K562 (cell line): Measurements from ENCODE around the gene ANK2. TPM values are rescaled to one million over a fixed set of nuclear protein-coding genes. Genes with fewer than 3 reads are reported as not detected.
"Not testable (repeated sequence)": the region's sequence is repeated elsewhere in the genome, so short reads cannot be mapped to it uniquely, and the experiment has no call there.

Experiments used
- ATAC-seq: fragments of 200-7000 bp; cut with Tn5 transposase; 3 replicates; pipeline ENCODE4 v1.9.1; 2020; ENCODE audit warnings: moderate library complexity
- BruUV-seq: library from RNA; stranded (reverse); fragments of 400-500 nt; replicated peaks from 2 replicates; lab custom pipeline; 2021; lab: Mats Ljungman, UMichigan
- CTCF ChIA-PET: fragments of 300-600 bp; formaldehyde crosslinking; extraction: SDS; loops from one replicate; lab custom pipeline; 2021; ENCODE audit warnings: low intra/inter-chr PET ratio; lab: Yijun Ruan, JAX
- POLR2A ChIA-PET: fragments of 300-600, 350-650 bp; sonication (Branson Sonifier 250); formaldehyde crosslinking; extraction: SDS; loops from one replicate; lab custom pipeline; 2021; ENCODE audit warnings: antibody characterized with exemption, inconsistent platforms; lab: Yijun Ruan, JAX
- DNase-seq, 4 experiments: peaks; one replicate each; pipeline versions ENCODE4 v3.0.0 to v3.0.0-alpha.2; 2011 to 2018; ENCODE audit warnings: low spot score in 3 of 4, mixed read lengths in 3 of 4; ENCODE audit errors: extremely low read depth in 1 of 4
- FAIRE-seq: peaks from 2 replicates; lab custom pipeline; 2011; peaks lifted over from hg19 to GRCh38; lab: Jason Lieb, UNC
- H2AFZ ChIP-seq: 2 replicates; pipeline ENCODE4 v1.6.0; 2011; ENCODE audit warnings: low read depth, low read length, control low read depth, inconsistent platforms
- H3K27ac ChIP-seq: fragments of 200-600 bp; 3 replicates; pipeline ENCODE4 v1.8.0; 2011; ENCODE audit warnings: low read depth, mild to moderate bottlenecking, control low read depth, inconsistent platforms, low read length, moderate library complexity, mixed read lengths; ENCODE audit errors: extremely low read depth
- H3K27me3 ChIP-seq, 2 experiments: fragments of 300-600 bp in 1 of 2; 2 replicates in 1 of 2; 3 replicates in 1 of 2; pipeline versions ENCODE4 v1.6.0 to v1.8.0; 2011; ENCODE audit warnings: inconsistent platforms in 2 of 2, low read length in 2 of 2, mild to moderate bottlenecking in 1 of 2, mixed read lengths in 1 of 2, moderate library complexity in 1 of 2; ENCODE audit not compliant: control insufficient read depth in 2 of 2, insufficient read depth in 2 of 2
- H3K36me3 ChIP-seq: fragments of 300-600 bp; 3 replicates; pipeline ENCODE4 v1.8.0; 2011; ENCODE audit warnings: mild to moderate bottlenecking, low read length, inconsistent platforms; ENCODE audit not compliant: control insufficient read depth, insufficient read depth
- H3K4me1 ChIP-seq, 2 experiments: fragments of 200-600 bp in 1 of 2; replicated peaks in 1 of 2; 2 replicates in 1 of 2; 3 replicates in 1 of 2; pipeline versions ENCODE4 v1.5.1 to v1.8.0; 2011; ENCODE audit warnings: inconsistent platforms in 2 of 2, low read length in 2 of 2, mild to moderate bottlenecking in 1 of 2, mixed read lengths in 1 of 2, moderate library complexity in 1 of 2; ENCODE audit not compliant: control insufficient read depth in 2 of 2, insufficient read depth in 2 of 2
- H3K4me2 ChIP-seq: 2 replicates; pipeline ENCODE4 v1.6.1; 2011; ENCODE audit warnings: low read length, control low read depth, inconsistent platforms, mixed read lengths; ENCODE audit not compliant: insufficient read depth
- H3K4me3 ChIP-seq: fragments of 200-600 bp; sonication (generic), shearing (Covaris generic); 2 replicates; pipeline ENCODE4 v1.5.1; 2016; ENCODE audit warnings: control low read depth, inconsistent platforms
- H3K79me2 ChIP-seq: fragments of 200-600 bp; 3 replicates; pipeline ENCODE4 v1.8.0; 2011; ENCODE audit warnings: low read length, inconsistent platforms; ENCODE audit not compliant: control insufficient read depth, insufficient read depth
- H3K9ac ChIP-seq, 2 experiments: 2 replicates each; pipeline versions ENCODE4 v1.6.0 to v1.6.1; 2011; ENCODE audit warnings: low read depth in 2 of 2, low read length in 2 of 2, control low read depth in 1 of 2, inconsistent platforms in 1 of 2, mild to moderate bottlenecking in 1 of 2, mixed read lengths in 1 of 2; ENCODE audit not compliant: insufficient read depth in 1 of 2
- H3K9me1 ChIP-seq: one replicate; pipeline ENCODE4 v1.6.0; 2011; ENCODE audit warnings: inconsistent platforms, mild to moderate bottlenecking, low read length, moderate library complexity; ENCODE audit not compliant: control insufficient read depth, insufficient read depth
- H3K9me3 ChIP-seq: replicated peaks from 2 replicates; pipeline ENCODE4 v1.5.1; 2011; ENCODE audit warnings: low read depth, low read length, inconsistent platforms; ENCODE audit not compliant: control insufficient read depth, insufficient read depth
- H4K20me1 ChIP-seq: replicated peaks from 2 replicates; pipeline ENCODE4 v1.6.1; 2011; ENCODE audit warnings: low read length, inconsistent platforms, mixed read lengths; ENCODE audit not compliant: control insufficient read depth, insufficient read depth
- FOXJ2 ChIP-seq: fragments of 200-800 bp; sonication (Bioruptor generic); IDR thresholded peaks from 2 replicates; pipeline ENCODE4 v1.6.1; 2016; ENCODE audit warnings: missing genetic modification characterization, missing compliant biosample characterization
- WGBS: fragments of 100-300 bp; shearing (Covaris generic); methylation state at CpG from one replicate; pipeline ENCODE4 v1.1.6; 2016; ENCODE audit warnings: low coverage, mixed read lengths; ENCODE audit not compliant: insufficient coverage; ENCODE audit errors: missing lambda C conversion rate; 5-methylcytosine and 5-hydroxymethylcytosine counted together
- in situ Hi-C: fragments of 300-500 bp; cut with MboI; formaldehyde crosslinking; loops from 4 replicates; pipeline ENCODE4 v1.15.0; 2018; ENCODE audit warnings: inconsistent platforms, mixed read lengths
- intact Hi-C: fragments of 100-400 bp; cut with micrococcal nuclease; formaldehyde crosslinking; loops from 2 replicates; pipeline ENCODE4 v1.14.2; 2022
- polyA plus RNA-seq, 8 experiments: library from polyadenylated mRNA; depleted of rRNA in 4 of 8; stranded (reverse) in 5 of 8; unstranded in 3 of 8; fragments of >200 nt; fragmentation: Nextera tagmentation in 2 of 8; fragmentation: Illumina TruSeq in 1 of 8; extraction: Ambion mirVana in 2 of 8; extraction: Trizol in 1 of 8; gene quantifications; 2 replicates each; pipeline versions ENCODE4 v1.2.1 to v1.2.3, GENCODE V29; 2011 to 2014; ENCODE audit warnings: inconsistent platforms in 1 of 8, missing spikeins in 1 of 8
- total RNA-seq, 7 experiments: library from RNA; depleted of rRNA in 6 of 7; stranded (reverse); fragments of >200 nt in 6 of 7; fragmentation: Illumina TruSeq in 2 of 7; extraction: Trizol in 2 of 7; gene quantifications; 2 replicates each; pipeline versions ENCODE4 v1.2.1 to v1.2.3, GENCODE V29; 2011 to 2021; ENCODE audit warnings: low replicate concordance in 1 of 7
- TF ChIP-seq, protein P1 (sequence below): fragments of 450-650 bp; formaldehyde crosslinking; IDR thresholded peaks from 2 replicates; pipeline ENCODE4 v1.4.0; 2022; ENCODE audit warnings: missing genetic modification characterization

ANK2 gene
- total and polyA plus RNA-seq, 9 of the 15 experiments (the other 6 are each of a cell fraction or from before 2014, with no cell fraction given), result 0.07 to 0.24 TPM; not detected in 7

DNA sequence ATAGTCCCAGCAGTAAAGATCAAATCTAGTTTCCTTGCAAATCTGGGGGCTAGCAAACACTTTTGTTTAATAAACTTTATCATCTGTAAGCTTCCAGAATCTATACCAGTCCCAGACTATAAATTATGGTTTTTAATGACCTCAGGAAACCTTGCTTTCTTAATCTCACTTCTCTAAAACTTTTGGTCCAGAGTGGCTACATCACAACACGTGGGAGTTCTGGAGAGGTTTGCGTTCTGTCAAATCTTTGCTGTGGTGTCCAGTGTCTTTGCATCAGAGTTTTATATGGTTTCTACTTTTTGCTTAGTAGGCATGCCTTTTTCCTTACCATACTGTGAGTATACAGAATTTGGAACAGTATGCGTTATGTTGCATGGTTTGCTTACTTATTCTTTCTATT lies 193.9 kb downstream of the ANK2 start:
- ChIA-PET POLR2A (no interaction called here), CTCF (no interaction called here)
- Histone ChIP-seq H3K36me3 (no peaks in the 10 kb centered on the region), H3K4me2 (no peak overlapping the region), H2AFZ (no peak overlapping the region), H4K20me1 (no peaks in the 10 kb centered on the region), H3K9me1 (no peaks in the 10 kb centered on the region), H3K4me1 (no peaks in the 10 kb centered on the region), H3K27ac (no peak overlapping the region), H3K9ac (no peak overlapping the region), H3K4me3 (no peak overlapping the region), H3K79me2 (no peaks in the 10 kb centered on the region), H3K27me3 (no peaks in the 10 kb centered on the region), H3K9me3 (no peaks in the 10 kb centered on the region)
- in situ Hi-C loops, result no loop called here
- DNase-seq (no peak), FAIRE-seq (no peak), ATAC-seq (no peak)
- TF ChIP-seq, protein P1, sequence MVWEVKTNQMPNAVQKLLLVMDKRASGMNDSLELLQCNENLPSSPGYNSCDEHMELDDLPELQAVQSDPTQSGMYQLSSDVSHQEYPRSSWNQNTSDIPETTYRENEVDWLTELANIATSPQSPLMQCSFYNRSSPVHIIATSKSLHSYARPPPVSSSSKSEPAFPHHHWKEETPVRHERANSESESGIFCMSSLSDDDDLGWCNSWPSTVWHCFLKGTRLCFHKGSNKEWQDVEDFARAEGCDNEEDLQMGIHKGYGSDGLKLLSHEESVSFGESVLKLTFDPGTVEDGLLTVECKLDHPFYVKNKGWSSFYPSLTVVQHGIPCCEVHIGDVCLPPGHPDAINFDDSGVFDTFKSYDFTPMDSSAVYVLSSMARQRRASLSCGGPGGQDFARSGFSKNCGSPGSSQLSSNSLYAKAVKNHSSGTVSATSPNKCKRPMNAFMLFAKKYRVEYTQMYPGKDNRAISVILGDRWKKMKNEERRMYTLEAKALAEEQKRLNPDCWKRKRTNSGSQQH (CRISPR knock-in tag), result no peak
- no peak for TF ChIP-seq FOXJ2 (tag)
- no TSS peak for BruUV-seq
- intact Hi-C loops, result no loop called here
- WGBS, result 3% methylated on average over 3 of the region's 3 CpGs

- in situ Hi-C loops, H3K27ac ChIP-seq, H3K27me3 ChIP-seq, H3K79me2 ChIP-seq, FAIRE-seq, BruUV-seq, H4K20me1 ChIP-seq, DNase-seq, H3K9me1 ChIP-seq, ATAC-seq, H3K9me3 ChIP-seq, POLR2A ChIA-PET, H2AFZ ChIP-seq, H3K4me2 ChIP-seq, H3K4me1 ChIP-seq, intact Hi-C loops, H3K4me3 ChIP-seq, H3K9ac ChIP-seq, H3K36me3 ChIP-seq, CTCF ChIA-PET: not testable (repeated sequence)
- WGBS, result 0% methylated on average over 4 of the region's 4 CpGs
Observed at GRCh38 chr4:113244747-113245146, 195.3 kb downstream of the ANK2 start.
